H1 (cell line): ENCODE measurements around the gene PTPRG. TPM values are rescaled to one million over a fixed set of nuclear protein-coding genes. Genes with fewer than 3 reads are reported as not detected.

Source experiments
- CTCF ChIA-PET: fragments of 300-600 bp; sonication (Branson Sonifier 250); formaldehyde crosslinking; loops from one replicate; lab custom pipeline; 2021; ENCODE audit not compliant: partially characterized antibody; lab: Charles Lee
- POLR2A ChIA-PET: fragments of 300-600 bp; sonication (Branson Sonifier 250); formaldehyde crosslinking; loops from one replicate; lab custom pipeline; 2021; ENCODE audit warnings: inconsistent platforms; ENCODE audit not compliant: partially characterized antibody; lab: Charles Lee
- DNase-seq, 2 experiments: peaks; one replicate each; pipeline versions ENCODE4 v3.0.0 to v3.0.0-alpha.2; 2010 to 2022; ENCODE audit warnings: low spot score in 2 of 2, low read depth in 1 of 2, mixed read lengths in 1 of 2
- FAIRE-seq: peaks from 2 replicates; lab custom pipeline; 2011; peaks lifted over from hg19 to GRCh38; lab: Jason Lieb, UNC
- H2AFZ ChIP-seq: 2 replicates; pipeline ENCODE4 v1.8.1; 2012; ENCODE audit warnings: low read length, inconsistent platforms
- H2AK5ac ChIP-seq: 2 replicates; pipeline ENCODE4 v1.6.1; 2013; ENCODE audit warnings: low read depth, low read length
- H2BK120ac ChIP-seq: replicated peaks from 2 replicates; pipeline ENCODE3; 2013; ENCODE audit warnings: low read depth, low read length, inconsistent platforms
- H2BK12ac ChIP-seq: 2 replicates; pipeline ENCODE4 v1.6.1; 2013; ENCODE audit warnings: low read depth, low read length
- H2BK15ac ChIP-seq: 2 replicates; pipeline ENCODE4 v1.6.1; 2013; ENCODE audit warnings: low read length
- H2BK20ac ChIP-seq: 2 replicates; pipeline ENCODE4 v1.6.1; 2013; ENCODE audit warnings: low read length
- H2BK5ac ChIP-seq: 2 replicates; pipeline ENCODE4 v1.6.1; 2013; ENCODE audit warnings: low read depth, low read length
- H3K14ac ChIP-seq: 2 replicates; pipeline ENCODE4 v1.6.1; 2013; ENCODE audit warnings: inconsistent platforms; ENCODE audit not compliant: insufficient read length
- H3K18ac ChIP-seq: 2 replicates; pipeline ENCODE4 v1.6.1; 2013; ENCODE audit warnings: low read length; ENCODE audit errors: extremely low read depth
- H3K23ac ChIP-seq: 2 replicates; pipeline ENCODE4 v1.6.1; 2013; ENCODE audit warnings: inconsistent platforms; ENCODE audit not compliant: insufficient read length
- H3K23me2 ChIP-seq: 2 replicates; pipeline ENCODE4 v1.6.1; 2013; ENCODE audit warnings: low read depth, low read length
- H3K27ac ChIP-seq: 2 replicates; pipeline ENCODE4 v1.6.1; 2011; ENCODE audit warnings: low read depth, low read length, inconsistent platforms
- H3K27me3 ChIP-seq, 4 experiments: replicated peaks in 1 of 4; 1 replicate in 1 of 4; 2 replicates in 3 of 4; pipeline versions ENCODE4 v1.6.1 to v1.8.1; 2011 to 2013; ENCODE audit warnings: low read length in 3 of 4, mild to moderate bottlenecking in 3 of 4, inconsistent platforms in 2 of 4, mixed read lengths in 2 of 4, moderate library complexity in 1 of 4; ENCODE audit not compliant: control insufficient read depth in 3 of 4, insufficient read depth in 3 of 4; ENCODE audit errors: extremely low read depth in 1 of 4
- H3K36me3 ChIP-seq, 4 experiments: 2 replicates each; pipeline versions ENCODE4 v1.6.1 to v1.8.1; 2011 to 2013; ENCODE audit warnings: mild to moderate bottlenecking in 4 of 4, low read length in 3 of 4, moderate library complexity in 2 of 4, control low read depth in 1 of 4, inconsistent platforms in 1 of 4; ENCODE audit not compliant: insufficient read depth in 4 of 4, control insufficient read depth in 2 of 4
- H3K4ac ChIP-seq: replicated peaks from 2 replicates; pipeline ENCODE3; 2013; ENCODE audit warnings: low read length, low read depth, mixed read lengths, inconsistent platforms; ENCODE audit not compliant: insufficient read length
- H3K4me1 ChIP-seq, 4 experiments: replicated peaks in 1 of 4; 1 replicate in 1 of 4; 2 replicates in 3 of 4; pipeline versions ENCODE4 v1.6.1 to v1.8.1; 2011 to 2013; ENCODE audit warnings: low read length in 3 of 4, inconsistent platforms in 2 of 4, mixed read lengths in 1 of 4; ENCODE audit not compliant: insufficient read depth in 4 of 4, control insufficient read depth in 3 of 4
- H3K4me2 ChIP-seq, 2 experiments: 2 replicates each; pipeline versions ENCODE4 v1.6.1 to v1.8.1; 2011 to 2013; ENCODE audit warnings: low read depth in 2 of 2, low read length in 2 of 2, control low read depth in 1 of 2, inconsistent platforms in 1 of 2, mild to moderate bottlenecking in 1 of 2; ENCODE audit not compliant: insufficient read depth in 1 of 2
- H3K4me3 ChIP-seq, 4 experiments: fragments of 200-600, 300-600 bp in 1 of 4; sonication (generic), shearing (Covaris generic), sonication (Bioruptor Twin) in 1 of 4; 2 replicates each; pipeline versions ENCODE4 v1.5.1 to v1.8.1; 2011 to 2016; ENCODE audit warnings: low read length in 4 of 4, low read depth in 3 of 4, control low read depth in 2 of 4, inconsistent platforms in 2 of 4, mild to moderate bottlenecking in 2 of 4, mixed read lengths in 1 of 4, moderate library complexity in 1 of 4; ENCODE audit not compliant: insufficient read depth in 2 of 4; ENCODE audit errors: extremely low read depth in 1 of 4
- H3K56ac ChIP-seq: replicated peaks from 2 replicates; pipeline ENCODE3; 2013; ENCODE audit warnings: low read depth, mild to moderate bottlenecking, mixed read lengths, low read length, inconsistent platforms; ENCODE audit not compliant: insufficient read length
- H3K79me1 ChIP-seq: 2 replicates; pipeline ENCODE4 v1.6.1; 2013; ENCODE audit warnings: low read depth, low read length, control low read depth
- H3K79me2 ChIP-seq, 2 experiments: 2 replicates each; pipeline versions ENCODE4 v1.6.1 to v1.8.1; 2012 to 2013; ENCODE audit warnings: low read length in 2 of 2, mild to moderate bottlenecking in 2 of 2, inconsistent platforms in 1 of 2; ENCODE audit not compliant: insufficient read depth in 2 of 2, control insufficient read depth in 1 of 2
- H3K9ac ChIP-seq, 4 experiments: replicated peaks in 1 of 4; 1 replicate in 1 of 4; 2 replicates in 3 of 4; pipeline versions ENCODE4 v1.6.1 to v1.8.1; 2011 to 2013; ENCODE audit warnings: low read depth in 3 of 4, low read length in 3 of 4, control low read depth in 2 of 4, mild to moderate bottlenecking in 2 of 4, moderate library complexity in 2 of 4, inconsistent platforms in 1 of 4; ENCODE audit errors: extremely low read depth in 1 of 4
- H3K9me3 ChIP-seq, 2 experiments: 2 replicates each; pipeline versions ENCODE4 v1.6.1 to v1.8.1; 2012 to 2013; ENCODE audit warnings: mild to moderate bottlenecking in 2 of 2, moderate library complexity in 2 of 2, control low read depth in 1 of 2, inconsistent platforms in 1 of 2, low read depth in 1 of 2, low read length in 1 of 2, mixed read lengths in 1 of 2; ENCODE audit not compliant: insufficient read depth in 2 of 2
- H4K20me1 ChIP-seq, 2 experiments: replicated peaks in 1 of 2; 2 replicates each; pipeline versions ENCODE3 to v1.8.1; 2011 to 2013; ENCODE audit warnings: inconsistent platforms in 2 of 2, low read length in 2 of 2, mild to moderate bottlenecking in 1 of 2; ENCODE audit not compliant: insufficient read depth in 2 of 2, control insufficient read depth in 1 of 2
- H4K5ac ChIP-seq: 2 replicates; pipeline ENCODE4 v1.6.1; 2013; ENCODE audit warnings: low read length, low read depth, mixed read lengths, inconsistent platforms; ENCODE audit not compliant: insufficient read length
- H4K8ac ChIP-seq: 2 replicates; pipeline ENCODE4 v1.8.0; 2013; ENCODE audit warnings: mild to moderate bottlenecking, moderate library complexity, low read length, inconsistent platforms; ENCODE audit not compliant: insufficient read depth; ENCODE audit errors: extremely low read depth
- H4K91ac ChIP-seq: replicated peaks from 2 replicates; pipeline ENCODE3; 2013; ENCODE audit warnings: low read length, mixed read lengths, inconsistent platforms; ENCODE audit not compliant: insufficient read length
- ASH2L ChIP-seq: fragments of 200-600, 300-600 bp; sonication (generic); IDR thresholded peaks from one replicate; pipeline ENCODE4 v1.7.1; 2017; ENCODE audit warnings: low read length
- CHD2 ChIP-seq: IDR thresholded peaks from 2 replicates; pipeline ENCODE4 v1.6.1; 2012; ENCODE audit warnings: low read length, improper control_type of control experiment
- E2F6 ChIP-seq: IDR thresholded peaks from 2 replicates; pipeline ENCODE4 v1.6.1; 2012; ENCODE audit warnings: inconsistent platforms
- EGR1 ChIP-seq: IDR thresholded peaks from 2 replicates; pipeline ENCODE4 v1.6.1; 2011; ENCODE audit warnings: low read depth, low read length, borderline replicate concordance
- EP300 ChIP-seq, 2 experiments: IDR thresholded peaks; 1 replicate in 1 of 2; 2 replicates in 1 of 2; pipeline ENCODE4 v1.6.1; 2011 to 2012; ENCODE audit warnings: low read depth in 2 of 2, low read length in 2 of 2, mild to moderate bottlenecking in 2 of 2, borderline replicate concordance in 1 of 2, inconsistent platforms in 1 of 2, moderate library complexity in 1 of 2
- HDAC2 ChIP-seq, 2 experiments: fragments of 300-600 bp in 1 of 2; sonication (generic) in 1 of 2; IDR thresholded peaks; 2 replicates each; pipeline ENCODE4 v1.6.1; 2011 to 2012; ENCODE audit warnings: low read depth in 2 of 2, low read length in 2 of 2, mild to moderate bottlenecking in 2 of 2, moderate library complexity in 2 of 2, borderline replicate concordance in 1 of 2, inconsistent platforms in 1 of 2
- NRF1 ChIP-seq: IDR thresholded peaks from 2 replicates; pipeline ENCODE4 v1.6.1; 2011; ENCODE audit warnings: mild to moderate bottlenecking, low read depth, low read length, improper control_type of control experiment
- POLR2AphosphoS5 ChIP-seq: IDR thresholded peaks from 2 replicates; pipeline ENCODE4 v1.6.1; 2011; ENCODE audit warnings: low read depth, low read length
- RBBP5 ChIP-seq: IDR thresholded peaks from 2 replicates; pipeline ENCODE4 v1.7.1; 2012; ENCODE audit warnings: low read depth, mild to moderate bottlenecking, inconsistent platforms, low read length, moderate library complexity, borderline replicate concordance
- SAP30 ChIP-seq: fragments of 300-600 bp; sonication (generic); IDR thresholded peaks from 2 replicates; pipeline ENCODE4 v1.7.1; 2012; ENCODE audit warnings: low read length, moderate library complexity, mild to moderate bottlenecking, inconsistent platforms; ENCODE audit not compliant: insufficient read depth, insufficient replicate concordance
- SIRT6 ChIP-seq: IDR thresholded peaks from one replicate; pipeline ENCODE4 v1.7.1; 2012; ENCODE audit warnings: low read length, inconsistent platforms
- SP4 ChIP-seq: IDR thresholded peaks from 2 replicates; pipeline ENCODE4 v1.6.1; 2012; ENCODE audit warnings: low read length, inconsistent platforms
- TAF7 ChIP-seq: optimal IDR thresholded peaks from 2 replicates; pipeline ENCODE3; 2011; ENCODE audit warnings: low read depth, mild to moderate bottlenecking, inconsistent platforms, low read length, moderate library complexity, borderline replicate concordance
- TEAD4 ChIP-seq: IDR thresholded peaks from 2 replicates; pipeline ENCODE4 v1.6.1; 2012; ENCODE audit warnings: low read depth, low read length, inconsistent platforms, mixed read lengths
- WGBS, 2 experiments: shearing (Covaris generic) in 1 of 2; methylation state at CpG; one replicate each; pipeline versions ENCODE4 v1.1.6 to v1.1.7; 2013 to 2015; ENCODE audit warnings: low lambda C conversion rate in 2 of 2, mixed read lengths in 2 of 2, inconsistent platforms in 1 of 2, low coverage in 1 of 2, missing lambda C conversion rate in 1 of 2; ENCODE audit not compliant: insufficient replicate concordance in 2 of 2, insufficient coverage in 1 of 2, insufficient read length in 1 of 2; ENCODE audit errors: extremely low coverage in 1 of 2, missing lambda C conversion rate in 1 of 2; 5-methylcytosine and 5-hydroxymethylcytosine counted together
- polyA plus RNA-seq, 7 experiments: library from polyadenylated mRNA; depleted of rRNA in 3 of 7; stranded (reverse) in 5 of 7; unstranded in 2 of 7; fragments of >200 nt in 5 of 7; fragments of 200-250 nt in 2 of 7; gene quantifications; 1 replicate in 5 of 7; 2 replicates in 1 of 7; 4 replicates in 1 of 7; pipeline versions ENCODE4 v1.2.1 to v1.2.3, GENCODE V29; 2011 to 2013; ENCODE audit warnings: missing spikeins in 2 of 7, mixed read lengths in 2 of 7
- total RNA-seq: library from RNA; stranded (reverse); fragmentation: NEBNext Ultra II Directional; extraction: Animal tissue kit (Norgen Biotek cat#: 25700); gene quantifications from 2 replicates; pipeline ENCODE4 v1.2.1, GENCODE V29; 2021

The PTPRG gene
- total and polyA plus RNA-seq, 2 of the 8 experiments (the other 6 are each of a cell fraction or from before 2014, with no cell fraction given) = 23.3 to 96.2 TPM

GRCh38 chr3:61724801-61725200 lies 163.4 kb downstream of the PTPRG start:
- CTCF ChIA-PET = no interaction called here
- WGBS, 2 experiments = 85% methylated on average over 6 of the region's 6 CpGs; no CpG with 5 or more reads in 1 of the 2 experiments
- no peak overlapping the region for H3K27ac ChIP-seq
- no peak overlapping the region for H4K91ac ChIP-seq
- no peaks in the 10 kb centered on the region for H3K23me2 ChIP-seq
- H4K5ac ChIP-seq = no peak overlapping the region
- H3K9ac ChIP-seq = no peak overlapping the region
- no peak overlapping the region for H2AFZ ChIP-seq
- no peak overlapping the region for H3K56ac ChIP-seq
- H3K14ac ChIP-seq = no peak overlapping the region
- no peak overlapping the region for H2BK20ac ChIP-seq
- H2BK5ac ChIP-seq = no peak overlapping the region
- H3K4me2 ChIP-seq = no peak overlapping the region; a peak in 1 of 4 replicates
- FAIRE-seq = no peak
- H3K79me1 ChIP-seq = peaks cover 3% of the 10 kb centered on the region; the same call in 1 of the 2 replicates
- POLR2A ChIA-PET = interaction anchor here (1.0 to 1.2 kb wide), 2 partner anchors 36 to 116 kb away, joined by 3 read pairs; no protein-coding TSS in a partner anchor
- H3K4me3 ChIP-seq = no peak overlapping the region
- H3K4me1 ChIP-seq = peaks cover 0 to 23% (median 9%) of the 10 kb centered on the region in 4 experiments; a peak in 4 of 7 replicates
- no peaks in the 10 kb centered on the region for H3K27me3 ChIP-seq
- H3K9me3 ChIP-seq = no peaks in the 10 kb centered on the region
- no peak overlapping the region for H2BK120ac ChIP-seq
- no peak overlapping the region for H4K8ac ChIP-seq
- H2BK12ac ChIP-seq = no peak overlapping the region; the same call in 1 of the 2 replicates
- H4K20me1 ChIP-seq = peaks cover 0 to 4% of the 10 kb centered on the region in 2 experiments
- no peaks in the 10 kb centered on the region; a peak in 1 of 8 replicates for H3K36me3 ChIP-seq
- H2AK5ac ChIP-seq = no peak overlapping the region
- no peak for DNase-seq
- no peak overlapping the region for H2BK15ac ChIP-seq
- H3K79me2 ChIP-seq = peaks cover 0 to 97% of the 10 kb centered on the region in 2 experiments; a peak in 3 of 4 replicates
- H3K4ac ChIP-seq = no peak overlapping the region
- no peak overlapping the region for H3K23ac ChIP-seq
- H3K18ac ChIP-seq = no peak overlapping the region
- TF ChIP-seq E2F6 (no peak), TAF7 (no peak), HDAC2 (IDR thresholded peaks at IDR 0.05; ENCODE audit: borderline replicate concordance in 1 of 2, low read depth in 2 of 2, low read length in 2 of 2) (no peak), TEAD4 (no peak), SIRT6 (no peak), CHD2 (no peak), ASH2L (no peak), SP4 (no peak), NRF1 (no peak), EP300 (IDR thresholded peaks at IDR 0.05; ENCODE audit: borderline replicate concordance in 1 of 2, low read depth in 2 of 2, low read length in 2 of 2) (no peak), RBBP5 (no peak), POLR2AphosphoS5 (no peak), EGR1 (no peak), SAP30 (no peak)
